ENCODE measurements around the gene CHURC1.

Gene CHURC1

GRCh38 chr14:64973826-64974225 is 59.6 kb downstream of the CHURC1 start:
- no peak for DNase-seq
- Histone ChIP-seq H3K4me3 (ENCODE audit: low read depth, low read length) (no peak overlapping the region), H3K36me3 (replicated peaks) (no peaks in the 10 kb centered on the region), H3K27ac (no peak overlapping the region), H3K27me3 (replicated peaks) (no peaks in the 10 kb centered on the region)
- in situ Hi-C loops (cut with HindIII; ENCODE audit: low pct_ligation_motif_present, low sequenced_read_pairs), result no loop called here
- TF ChIP-seq, protein P1, sequence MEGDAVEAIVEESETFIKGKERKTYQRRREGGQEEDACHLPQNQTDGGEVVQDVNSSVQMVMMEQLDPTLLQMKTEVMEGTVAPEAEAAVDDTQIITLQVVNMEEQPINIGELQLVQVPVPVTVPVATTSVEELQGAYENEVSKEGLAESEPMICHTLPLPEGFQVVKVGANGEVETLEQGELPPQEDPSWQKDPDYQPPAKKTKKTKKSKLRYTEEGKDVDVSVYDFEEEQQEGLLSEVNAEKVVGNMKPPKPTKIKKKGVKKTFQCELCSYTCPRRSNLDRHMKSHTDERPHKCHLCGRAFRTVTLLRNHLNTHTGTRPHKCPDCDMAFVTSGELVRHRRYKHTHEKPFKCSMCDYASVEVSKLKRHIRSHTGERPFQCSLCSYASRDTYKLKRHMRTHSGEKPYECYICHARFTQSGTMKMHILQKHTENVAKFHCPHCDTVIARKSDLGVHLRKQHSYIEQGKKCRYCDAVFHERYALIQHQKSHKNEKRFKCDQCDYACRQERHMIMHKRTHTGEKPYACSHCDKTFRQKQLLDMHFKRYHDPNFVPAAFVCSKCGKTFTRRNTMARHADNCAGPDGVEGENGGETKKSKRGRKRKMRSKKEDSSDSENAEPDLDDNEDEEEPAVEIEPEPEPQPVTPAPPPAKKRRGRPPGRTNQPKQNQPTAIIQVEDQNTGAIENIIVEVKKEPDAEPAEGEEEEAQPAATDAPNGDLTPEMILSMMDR (IDR thresholded peaks at IDR 0.05; ENCODE audit: low read depth, low read length, missing control alignments), result no peak

DNA sequence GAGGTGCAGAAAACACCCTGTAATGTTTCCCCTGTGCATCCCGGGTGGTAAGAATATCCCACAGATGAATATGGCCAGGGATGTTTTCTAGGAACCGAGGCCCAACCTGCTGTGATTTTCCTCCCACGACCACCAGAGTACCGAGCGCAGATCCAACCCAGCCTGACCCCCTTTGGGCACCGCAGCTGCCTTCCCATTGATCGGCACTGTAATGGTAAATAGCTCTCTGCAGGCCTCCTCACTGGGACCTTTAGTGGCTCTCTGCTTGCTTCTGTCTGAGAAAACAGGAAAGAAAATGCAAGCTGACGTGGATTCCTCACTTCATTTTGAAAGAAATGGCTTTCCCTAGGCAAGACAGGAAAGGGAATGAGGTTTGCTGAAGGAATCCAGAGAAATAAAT is 60.3 kb downstream of the CHURC1 start:
- TF ChIP-seq, protein P1 (IDR thresholded peaks at IDR 0.05; ENCODE audit: low read depth, low read length, missing control alignments), result no peak
- Histone ChIP-seq H3K27me3 (replicated peaks) (no peaks in the 10 kb centered on the region), H3K36me3 (replicated peaks) (no peaks in the 10 kb centered on the region), H3K4me3 (ENCODE audit: low read depth, low read length) (no peak overlapping the region), H3K27ac (no peak overlapping the region)
- DNase-seq, result no peak
- in situ Hi-C loops (cut with HindIII; ENCODE audit: low pct_ligation_motif_present, low sequenced_read_pairs), result no loop called here

- no peak overlapping the region for H3K27ac ChIP-seq
- H3K36me3 ChIP-seq (replicated peaks), result no peaks in the 10 kb centered on the region
- H3K4me3 ChIP-seq (ENCODE audit: low read depth, low read length), result no peak overlapping the region
- TF ChIP-seq, protein P1 (IDR thresholded peaks at IDR 0.05; ENCODE audit: low read depth, low read length, missing control alignments), result no peak
- in situ Hi-C loops (cut with HindIII; ENCODE audit: low pct_ligation_motif_present, low sequenced_read_pairs), result no loop called here
- no peak for DNase-seq
- no peaks in the 10 kb centered on the region for H3K27me3 ChIP-seq (replicated peaks)
Observed at GRCh38 chr14:64979336-64980074, 65.2 kb downstream of the CHURC1 start.

DNA sequence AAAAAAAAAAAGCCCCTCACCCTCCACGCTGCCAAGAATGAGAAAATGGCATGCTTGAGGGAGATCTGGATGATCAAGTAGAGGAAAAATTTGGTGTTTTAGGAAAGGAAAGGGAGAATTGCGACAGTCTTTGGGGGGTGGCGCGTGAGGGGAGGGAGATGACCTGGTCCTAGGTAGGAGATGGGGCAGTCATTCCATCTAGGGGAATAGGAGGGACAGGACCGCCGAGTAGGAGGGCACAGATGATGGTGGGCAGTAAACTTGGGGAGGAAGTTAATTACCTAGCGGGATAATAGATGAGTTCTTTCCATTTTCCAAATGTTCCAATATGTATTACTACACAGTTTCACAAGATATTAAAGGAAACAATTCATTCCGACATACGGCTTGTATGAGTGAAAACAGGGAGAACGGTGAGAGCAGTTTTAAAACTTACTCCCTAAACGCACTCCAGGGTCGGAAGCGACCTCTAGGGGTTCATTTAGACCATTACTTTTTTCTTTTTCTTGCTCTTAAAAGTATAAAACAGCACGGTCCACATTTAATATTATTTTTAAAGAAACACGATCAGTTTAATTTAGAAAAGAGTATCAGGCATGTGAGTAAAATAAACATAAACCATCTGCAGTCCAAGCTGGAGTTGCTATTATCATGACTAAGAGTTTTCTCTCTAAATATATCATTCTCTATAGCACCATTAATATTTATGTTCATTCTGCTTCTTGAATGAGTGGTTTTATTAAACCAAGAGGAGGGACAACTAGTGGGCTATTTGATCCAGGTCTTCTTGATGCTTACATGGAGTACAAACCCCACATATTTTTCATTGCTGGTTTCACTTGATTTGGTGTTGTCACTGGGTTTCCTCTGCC is 69.4 kb downstream of the CHURC1 start:
- Histone ChIP-seq H3K36me3 (replicated peaks) (no peaks in the 10 kb centered on the region), H3K27ac (no peak overlapping the region), H3K27me3 (replicated peaks) (no peaks in the 10 kb centered on the region), H3K4me3 (ENCODE audit: low read depth, low read length) (peak overlapping the region; percentile 1)
- TF ChIP-seq, protein P1 (IDR thresholded peaks at IDR 0.05; ENCODE audit: low read depth, low read length, missing control alignments), result peak; percentile 73
- in situ Hi-C loops (cut with HindIII; ENCODE audit: low pct_ligation_motif_present, low sequenced_read_pairs), result no loop called here
- peak; percentile 36 for DNase-seq

Measured in brain microvascular endothelial cell (primary cell).